RWPE1 (cell line): ENCODE data around the gene IFNK.

Source experiments
- CTCF ChIA-PET: fragments of 350-600 bp; sonication (Branson Sonifier 250); formaldehyde crosslinking; extraction: SDS; loops from one replicate; lab custom pipeline; 2021; lab: Yijun Ruan, JAX
- POLR2A ChIA-PET: fragments of 400-600 bp; formaldehyde crosslinking; extraction: SDS; loops from one replicate; lab custom pipeline; 2020; ENCODE audit warnings: antibody characterized with exemption; ENCODE audit not compliant: low non-redundant PET; lab: Yijun Ruan, JAX
- DNase-seq: peaks from one replicate; pipeline ENCODE4 v3.0.0; 2012; ENCODE audit warnings: low spot score
- H3K27ac ChIP-seq: fragments of 450-650 bp; 2 replicates; pipeline ENCODE4 v1.5.1; 2017
- CTCF ChIP-seq: fragments of 450-650 bp; conservative IDR thresholded peaks from 2 replicates; pipeline ENCODE4 v1.5.1; 2017; ENCODE audit warnings: low read depth, mild to moderate bottlenecking

Gene IFNK

GRCh38 chr9:27561685-27562084, 37.6 kb downstream of the IFNK start:
- CTCF ChIA-PET, result interaction anchor here (0.7 kb wide), 1 partner anchor 11 kb away, joined by 3 read pairs; no protein-coding TSS in a partner anchor

GRCh38 chr9:27563738-27564430, 39.8 kb downstream of the IFNK start:
- DNase-seq, result no peak
- POLR2A ChIA-PET, result no interaction called here
- CTCF ChIA-PET, result no interaction called here
- H3K27ac ChIP-seq, result no peak overlapping the region
- TF ChIP-seq CTCF, result no peak

More at GRCh38 chr9:27561685-27562084, 37.6 kb downstream of the IFNK start:
- POLR2A ChIA-PET, result no interaction called here
- DNase-seq, result no peak
- no peak overlapping the region for H3K27ac ChIP-seq
- no peak for TF ChIP-seq CTCF

GRCh38 chr9:27564670-27565069, 40.6 kb downstream of the IFNK start:
- CTCF ChIA-PET, result interaction anchor here (0.6 kb wide), 1 partner anchor 663 kb away, joined by 4 read pairs; no protein-coding TSS in a partner anchor
- no peak overlapping the region for H3K27ac ChIP-seq
- POLR2A ChIA-PET, result no interaction called here
- no peak for DNase-seq
- no peak for TF ChIP-seq CTCF

GRCh38 chr9:27565696-27566095, 41.6 kb downstream of the IFNK start:
- no peak for TF ChIP-seq CTCF
- H3K27ac ChIP-seq, result no peak overlapping the region
- CTCF ChIA-PET, result no interaction called here
- DNase-seq, result no peak
- POLR2A ChIA-PET, result no interaction called here

GRCh38 chr9:27566118-27566517, 42.0 kb downstream of the IFNK start:
- no peak for DNase-seq
- TF ChIP-seq CTCF, result no peak
- ChIA-PET CTCF (no interaction called here), POLR2A (no interaction called here)
- H3K27ac ChIP-seq, result no peak overlapping the region

- ChIA-PET POLR2A (interaction anchor here (0.6 kb wide), 1 partner anchor 61 kb away, joined by 3 read pairs; no protein-coding TSS in a partner anchor), CTCF (no interaction called here)
- no peak for TF ChIP-seq CTCF
- H3K27ac ChIP-seq, result no peak overlapping the region
- no peak for DNase-seq
Measured at GRCh38 chr9:27569406-27569805, 45.3 kb downstream of the IFNK start.
